ENCODE measurements around the gene WDR33.
A peak's percentile ranks its signal among the peaks of the same experiment; 100 is the strongest.

WDR33 gene

DNA sequence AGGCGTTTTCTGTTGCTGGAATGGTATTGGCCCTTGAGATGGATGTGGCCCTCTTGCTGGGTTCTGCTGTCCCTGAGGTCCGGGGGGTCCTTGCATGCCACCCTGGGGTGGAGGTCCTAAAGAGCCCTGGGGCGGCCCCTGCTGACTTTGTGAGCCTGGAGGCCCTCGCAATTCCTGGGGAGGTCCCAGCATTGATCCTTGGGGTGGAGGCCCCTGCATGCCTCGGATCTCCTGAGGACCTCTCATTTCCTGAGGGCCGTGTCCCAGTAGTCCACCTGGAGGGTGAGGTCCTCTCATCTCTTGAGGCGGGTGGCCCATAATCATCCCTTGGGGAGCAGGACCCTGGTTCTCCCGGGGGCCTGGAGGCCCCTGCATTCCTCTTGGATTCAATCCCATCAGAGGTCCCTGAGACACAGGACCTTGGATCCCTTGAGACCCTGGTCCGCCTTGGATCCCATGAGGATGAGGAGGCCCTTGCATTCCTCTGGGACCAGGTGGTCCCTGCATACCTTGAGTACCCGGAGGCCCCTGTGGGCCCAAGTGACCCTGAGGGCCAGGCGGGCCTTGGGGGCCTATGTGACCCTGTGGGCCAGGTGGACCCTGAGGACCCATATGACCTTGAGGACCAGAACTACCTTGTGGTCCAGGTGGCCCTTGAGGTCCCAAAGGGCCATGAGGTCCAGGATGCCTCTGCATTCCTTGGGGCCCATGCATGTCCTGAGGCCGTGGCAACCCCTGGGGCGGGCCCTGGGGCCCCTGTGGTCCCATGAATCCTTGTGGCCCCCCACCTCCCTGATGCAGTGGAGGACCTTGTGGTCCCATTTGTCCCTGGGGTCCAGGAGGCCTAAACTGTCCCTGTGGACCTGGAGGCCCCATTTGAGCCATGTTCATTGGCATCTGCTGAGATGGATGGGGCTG is 91.4 kb downstream of the WDR33 start:
- no peak for DNase-seq (ENCODE audit: low read depth in 2 of 2)

DNA sequence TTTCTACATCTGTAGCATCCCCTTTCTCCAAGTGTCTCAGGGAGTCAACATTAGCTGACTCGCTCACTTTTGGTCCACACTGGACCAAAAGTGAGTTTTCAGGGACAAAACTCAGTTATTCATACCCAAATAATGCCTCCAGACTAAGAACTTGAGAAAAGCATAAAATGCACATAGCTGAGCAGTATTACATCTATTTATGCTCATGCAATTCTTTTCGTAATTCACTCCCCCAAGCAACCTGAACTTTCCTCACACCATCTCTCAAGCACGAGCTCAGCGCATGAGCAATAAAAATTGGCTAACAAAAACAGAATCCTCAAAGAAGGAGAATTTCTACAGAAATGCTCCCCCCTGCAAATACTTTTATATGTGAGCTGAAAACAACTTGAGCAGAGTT is 92.7 kb downstream of the WDR33 start:
- DNase-seq (ENCODE audit: low read depth in 2 of 2): no peak

DNA sequence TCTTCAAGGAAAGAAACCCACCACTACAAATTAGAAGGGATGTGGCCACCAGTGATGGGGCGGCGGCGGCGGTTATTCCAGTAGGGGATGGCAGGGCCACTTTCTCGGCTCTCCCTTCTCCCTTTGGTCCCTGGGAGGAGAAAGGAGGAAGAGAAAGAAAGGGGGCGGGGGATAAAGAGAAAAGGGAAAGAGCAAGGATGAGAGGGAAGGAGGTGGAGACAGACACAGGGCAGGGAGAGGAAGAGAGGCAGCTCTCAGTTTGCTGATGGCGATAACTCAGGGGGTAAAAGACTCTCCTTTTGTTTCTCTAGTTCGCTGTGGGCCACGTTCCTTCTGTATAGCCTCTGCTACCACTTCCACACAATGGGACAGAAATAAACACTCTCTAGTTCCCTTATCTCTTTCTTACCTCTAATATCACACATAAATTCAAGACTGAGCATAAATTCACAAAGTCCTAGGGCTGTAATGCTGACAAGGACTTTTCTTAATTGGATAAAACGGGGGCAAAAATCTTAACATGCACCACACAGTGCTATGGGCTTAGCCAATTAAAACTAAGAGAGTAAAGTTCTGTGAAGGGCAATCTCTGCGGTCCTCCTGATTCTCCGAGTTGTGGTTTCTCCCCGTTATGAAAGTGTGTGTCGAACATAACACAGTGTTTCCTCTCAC is 95.1 kb downstream of the WDR33 start:
- no peak for DNase-seq (ENCODE audit: low read depth in 2 of 2)

DNA sequence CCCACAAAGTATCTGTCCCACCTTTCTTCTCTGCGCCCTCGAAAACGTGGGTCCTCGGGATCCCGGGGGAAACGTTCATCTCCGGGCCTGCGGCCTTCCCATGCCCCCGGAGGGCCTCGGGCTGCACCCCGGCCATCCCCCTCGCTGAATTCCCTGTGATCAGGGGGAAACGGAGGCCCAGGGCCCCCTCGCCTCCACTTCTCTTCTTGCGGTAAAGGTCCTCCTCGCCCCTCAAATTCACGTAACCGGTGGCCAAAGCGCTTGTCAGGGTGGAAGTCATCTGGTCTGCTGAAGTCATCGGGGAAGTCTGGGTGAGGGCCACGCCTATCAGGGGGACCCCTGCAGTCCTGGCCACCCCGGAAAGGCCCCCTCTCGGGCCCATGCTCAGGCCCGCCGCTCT is 97.4 kb downstream of the WDR33 start:
- no peak for DNase-seq (ENCODE audit: low read depth in 2 of 2)

DNA sequence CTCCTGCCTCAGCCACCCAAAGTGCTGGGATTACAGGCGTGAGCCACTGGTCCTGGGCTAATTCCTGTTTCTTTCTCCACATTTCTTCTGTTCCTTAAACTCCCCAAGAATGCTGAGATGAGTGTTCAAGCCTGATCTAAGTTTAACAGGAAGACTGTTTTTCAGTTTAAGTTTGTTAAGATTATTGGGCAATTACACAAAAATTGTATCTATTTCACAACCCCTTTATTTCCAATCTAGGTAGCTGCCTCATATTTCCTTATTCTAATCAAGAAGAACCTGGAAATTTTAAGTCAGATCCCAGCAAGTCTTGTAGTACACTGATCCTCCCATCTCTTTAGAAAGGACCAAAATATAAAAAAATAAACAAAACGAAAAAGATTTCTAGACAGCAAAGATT is 98.0 kb downstream of the WDR33 start:
- DNase-seq (ENCODE audit: low read depth in 2 of 2): no peak

DNA sequence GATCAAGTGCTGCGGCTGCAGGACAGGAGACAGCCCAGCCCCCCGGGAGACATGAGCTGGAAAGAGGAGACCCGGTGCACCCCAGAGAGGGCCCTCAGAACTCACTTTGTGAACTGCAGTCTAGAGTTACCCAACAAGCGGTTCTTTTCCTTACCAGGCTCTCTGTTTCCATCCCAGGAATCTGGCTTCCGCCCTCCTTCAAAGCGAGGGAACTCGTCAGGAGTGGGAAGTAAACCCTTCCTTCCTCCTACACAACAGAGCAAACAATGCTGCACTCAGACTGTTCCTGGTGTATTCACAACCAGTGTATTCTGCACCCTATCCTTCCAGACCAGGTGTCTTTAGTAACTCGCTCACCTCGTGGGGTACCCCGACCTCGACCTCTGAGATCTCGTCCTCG is 101.6 kb downstream of the WDR33 start:
- no peak for DNase-seq (ENCODE audit: low read depth in 2 of 2)

DNA sequence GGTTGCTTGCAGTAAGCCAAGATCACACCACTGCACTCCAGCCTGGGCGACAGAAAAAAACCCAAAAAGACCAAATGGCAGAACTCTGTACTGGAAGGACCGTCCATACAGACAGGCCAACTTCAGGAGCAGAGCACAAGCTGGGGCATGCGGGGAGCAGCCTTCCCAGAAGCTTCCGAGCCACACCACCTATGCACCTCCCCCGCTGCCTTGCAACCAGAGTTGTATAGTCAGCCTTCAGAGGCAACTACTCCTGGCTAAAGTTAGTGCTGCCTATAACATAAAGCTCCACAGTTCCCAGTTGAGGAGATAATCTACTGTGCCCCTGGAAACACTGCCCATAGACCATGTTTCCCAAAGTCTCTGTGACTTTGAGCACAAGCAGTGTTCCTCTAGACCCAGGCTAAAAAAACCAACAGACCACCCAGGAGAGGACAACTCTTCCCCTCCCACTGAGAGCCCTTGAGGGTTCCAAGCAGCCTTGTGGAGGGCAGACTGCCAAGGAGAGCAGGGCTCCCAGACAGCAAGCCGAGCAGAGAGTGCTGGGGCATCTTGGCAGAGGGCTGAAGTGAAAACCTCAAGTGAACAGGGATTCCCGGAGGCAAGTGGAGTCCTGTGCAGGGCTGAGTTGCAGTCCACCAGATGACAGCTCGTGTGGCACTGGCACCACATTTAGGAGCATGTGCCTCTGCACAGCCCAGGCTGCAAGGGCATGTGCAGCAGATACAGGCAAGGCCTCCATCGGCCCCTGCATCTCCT is 102.9 kb downstream of the WDR33 start:
- no peak for DNase-seq (ENCODE audit: low read depth in 2 of 2)

DNA sequence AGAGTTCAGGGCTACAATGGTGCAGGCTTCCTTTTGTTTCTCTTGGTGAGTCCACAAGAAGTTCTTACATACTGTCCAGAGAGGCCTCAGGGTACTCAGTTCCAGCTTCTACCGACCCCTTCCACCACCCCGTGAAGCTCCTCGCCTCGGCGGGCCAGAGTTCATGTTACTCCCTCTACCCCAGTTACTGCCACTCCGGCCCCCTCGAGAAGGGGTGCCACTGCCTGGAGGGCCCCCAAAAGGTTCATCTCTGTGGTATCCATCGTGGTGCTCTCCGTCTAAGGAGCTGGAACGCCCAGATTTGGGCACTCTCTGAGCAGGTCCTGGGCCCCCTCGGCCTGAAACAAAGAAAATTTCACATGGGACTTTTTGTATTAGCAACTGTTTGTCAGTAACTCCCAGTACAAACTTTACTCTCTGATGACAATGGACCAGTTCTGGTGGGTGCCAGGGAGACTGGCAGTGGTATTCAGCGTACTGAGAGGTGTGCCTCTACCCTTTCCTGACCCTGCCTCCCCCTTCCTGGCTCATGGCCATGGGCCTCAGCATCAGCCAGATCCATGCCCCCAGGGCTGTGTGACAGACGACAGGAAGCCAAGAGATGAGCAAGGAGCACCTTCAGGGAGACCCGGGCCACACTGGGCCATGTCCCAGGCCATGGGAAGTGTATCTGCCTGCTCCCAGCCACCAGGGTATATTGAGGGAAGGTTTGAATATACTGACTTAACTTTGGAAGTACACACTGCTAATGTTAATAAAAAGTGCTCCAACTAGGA is 104.6 kb downstream of the WDR33 start:
- no peak for DNase-seq (ENCODE audit: low read depth in 2 of 2)

DNA sequence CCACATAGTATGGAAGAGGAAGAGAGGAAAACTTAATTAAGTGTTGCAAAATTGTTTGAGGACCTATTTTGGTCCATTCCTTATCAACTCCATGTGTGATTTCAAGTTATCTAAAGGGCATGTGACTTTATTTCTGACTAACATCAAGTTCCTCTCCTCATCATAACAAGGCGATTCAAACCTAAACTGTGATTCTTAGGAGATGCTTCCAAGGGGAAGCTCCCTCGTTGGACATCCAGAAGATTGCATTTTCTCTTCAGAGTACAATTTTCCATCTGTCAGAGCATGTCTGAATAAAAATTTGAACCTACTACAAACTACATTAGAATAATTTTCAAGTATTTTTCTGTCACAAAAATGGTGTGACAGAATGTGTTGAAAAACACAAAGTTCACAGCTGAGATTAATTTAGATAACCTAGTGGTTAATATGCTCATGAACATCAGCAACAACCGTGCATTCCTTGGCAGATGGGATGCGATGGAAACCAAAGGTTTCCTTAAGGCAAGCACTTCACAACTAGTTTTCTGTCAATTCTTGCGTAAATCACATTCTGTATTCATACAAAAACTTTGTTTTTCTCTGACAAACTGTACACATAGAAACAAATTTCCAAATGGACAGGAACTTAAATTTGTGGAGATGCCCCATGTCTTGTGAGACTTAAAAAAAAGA is 105.4 kb downstream of the WDR33 start:
- DNase-seq (ENCODE audit: low read depth in 2 of 2): peak; percentile 18 to 37

DNA sequence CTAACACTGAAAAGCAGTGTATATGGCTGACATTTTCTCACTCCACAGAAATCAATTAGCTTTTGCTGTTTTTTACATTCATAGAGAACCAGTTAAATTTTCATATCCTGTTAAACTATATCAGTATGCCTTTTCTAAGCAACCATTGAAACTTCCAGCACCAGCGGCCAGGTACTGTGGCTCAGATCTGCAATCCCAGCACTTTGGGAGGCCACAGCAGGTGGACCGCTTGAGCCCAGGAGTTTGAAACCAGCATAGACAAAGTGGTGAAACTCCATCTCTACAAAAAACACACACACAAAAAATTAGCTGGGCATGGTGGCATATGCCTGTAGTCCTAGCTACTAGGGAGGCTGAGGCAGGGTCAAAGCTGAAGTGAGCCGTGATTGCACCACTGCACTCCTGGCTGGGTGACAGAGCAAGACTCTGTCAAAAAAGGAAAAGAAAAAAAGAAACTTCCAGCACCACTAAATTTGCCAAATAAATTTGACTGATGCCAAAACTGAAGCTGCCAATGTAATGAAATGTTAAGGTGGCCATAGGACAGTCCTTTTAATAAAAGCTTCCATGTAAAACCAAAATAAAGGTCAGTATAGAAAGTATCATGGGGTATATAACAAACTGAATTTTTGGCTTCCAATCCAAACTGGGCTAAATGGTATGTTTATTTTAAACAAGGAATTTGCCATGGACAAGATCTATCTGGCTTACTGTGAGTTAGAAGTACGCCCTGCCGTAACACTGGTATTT is 106.2 kb downstream of the WDR33 start:
- no peak for DNase-seq (ENCODE audit: low read depth in 2 of 2)

DNA sequence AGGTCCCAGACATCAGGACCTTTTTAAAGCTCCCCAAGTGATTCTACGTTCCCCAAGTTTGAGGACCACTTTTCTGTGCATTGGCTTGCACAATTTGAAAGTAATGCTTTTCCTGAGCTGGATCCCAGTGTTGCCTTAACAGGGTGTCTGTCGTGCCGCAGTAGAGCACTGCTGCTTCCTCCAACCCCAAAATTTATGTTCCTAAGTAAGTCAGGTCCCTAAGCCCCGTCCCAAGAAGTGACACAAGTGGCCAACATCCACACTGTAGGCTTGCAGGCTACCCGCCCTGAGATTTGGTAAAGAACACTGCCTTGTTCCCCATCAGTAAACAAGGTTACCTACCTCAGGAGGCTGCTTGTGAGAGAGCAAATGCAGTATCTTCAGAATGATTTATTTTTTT is 107.7 kb downstream of the WDR33 start:
- DNase-seq (ENCODE audit: low read depth in 2 of 2): no peak

DNA sequence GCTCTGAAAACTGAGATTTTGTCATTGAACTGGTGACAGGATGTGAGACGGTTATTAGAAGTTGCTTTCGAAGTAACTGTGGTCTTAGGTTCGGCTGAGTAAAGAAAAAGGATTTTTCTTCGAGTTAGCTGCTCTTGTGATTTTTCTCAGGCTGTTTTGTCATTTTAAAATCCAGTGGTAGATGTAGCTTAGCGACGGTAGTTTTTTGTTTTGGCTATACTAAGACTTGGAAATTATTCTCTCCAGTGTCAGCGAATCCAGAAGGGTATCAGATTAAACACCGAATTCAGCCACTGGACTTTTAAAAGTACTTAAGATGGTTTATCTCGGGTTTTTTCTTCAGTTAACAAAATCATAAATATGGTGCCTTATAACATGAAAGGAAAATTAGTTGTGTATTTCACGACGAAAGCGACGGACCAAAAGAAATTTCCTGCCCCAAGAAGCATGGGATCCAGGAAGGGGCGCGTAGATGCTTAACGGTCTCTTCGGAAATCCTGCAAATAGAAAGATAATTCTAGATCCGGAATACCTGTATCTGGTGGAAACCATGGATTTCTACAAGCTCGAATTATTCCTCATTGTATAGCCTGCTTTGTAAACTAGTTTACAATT is 108.5 kb downstream of the WDR33 start:
- no peak for DNase-seq (ENCODE audit: low read depth in 2 of 2)

DNA sequence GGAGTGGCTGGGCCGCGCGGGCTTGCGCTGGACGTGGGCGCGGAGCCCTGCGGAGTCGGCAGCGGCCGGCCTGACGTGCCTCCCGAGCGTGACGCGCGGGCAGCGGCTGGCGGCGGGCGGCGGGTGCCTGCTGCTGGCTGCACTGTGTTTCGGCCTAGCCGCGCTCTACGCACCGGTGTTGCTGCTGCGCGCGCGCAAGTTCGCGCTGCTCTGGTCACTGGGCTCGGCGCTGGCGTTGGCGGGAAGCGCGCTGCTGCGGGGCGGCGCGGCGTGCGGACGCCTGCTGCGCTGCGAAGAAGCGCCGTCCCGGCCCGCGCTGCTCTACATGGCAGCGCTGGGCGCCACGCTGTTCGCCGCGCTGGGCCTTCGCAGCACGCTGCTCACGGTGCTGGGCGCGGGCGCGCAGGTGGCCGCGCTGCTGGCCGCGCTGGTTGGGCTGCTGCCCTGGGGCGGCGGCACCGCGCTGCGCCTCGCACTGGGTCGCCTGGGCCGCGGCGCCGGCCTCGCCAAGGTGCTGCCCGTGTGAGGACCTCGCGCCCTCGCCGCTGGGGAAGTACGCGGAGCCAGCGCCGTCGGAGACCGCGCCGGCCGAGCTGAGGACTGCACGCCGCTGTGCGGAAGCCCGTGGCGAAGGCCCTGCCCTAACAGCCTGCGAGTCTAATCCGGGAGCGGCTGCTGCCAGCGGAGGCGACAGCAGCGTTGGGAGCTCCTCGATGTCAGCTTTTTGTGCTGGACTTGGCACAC is 109.1 kb downstream of the WDR33 start:
- peak; percentile 24 to 29 for DNase-seq (ENCODE audit: low read depth in 2 of 2)

DNA sequence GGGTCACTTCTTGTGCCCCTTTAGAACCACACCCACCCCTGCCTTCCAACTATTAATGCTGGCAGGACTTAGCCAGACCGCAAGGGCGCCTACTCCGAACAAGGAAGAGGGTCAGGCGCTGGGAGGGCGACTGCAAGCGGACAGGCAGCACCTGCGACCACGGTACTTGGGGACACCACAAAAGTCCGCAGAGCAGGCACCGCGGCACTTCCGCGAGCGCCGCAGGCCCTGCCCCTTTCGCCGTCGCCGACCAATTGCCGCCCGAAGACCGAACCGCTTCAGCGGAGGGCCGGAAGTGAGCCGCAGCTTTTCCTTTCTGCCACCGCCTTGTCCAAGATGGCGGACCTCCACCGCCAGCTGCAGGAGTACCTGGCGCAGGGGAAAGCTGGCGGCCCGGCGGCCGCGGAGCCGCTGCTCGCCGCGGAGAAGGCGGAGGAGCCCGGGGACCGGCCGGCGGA is 109.7 kb downstream of the WDR33 start, which contains the start of gene SFT2D3:
Gene SFT2D3 (plus strand): TSS at position 305 of the 458 bp plus-strand sequence. CDS start 32 bp downstream, at position 337.
- DNase-seq (ENCODE audit: low read depth in 2 of 2): peak; percentile 62 to 74

DNA sequence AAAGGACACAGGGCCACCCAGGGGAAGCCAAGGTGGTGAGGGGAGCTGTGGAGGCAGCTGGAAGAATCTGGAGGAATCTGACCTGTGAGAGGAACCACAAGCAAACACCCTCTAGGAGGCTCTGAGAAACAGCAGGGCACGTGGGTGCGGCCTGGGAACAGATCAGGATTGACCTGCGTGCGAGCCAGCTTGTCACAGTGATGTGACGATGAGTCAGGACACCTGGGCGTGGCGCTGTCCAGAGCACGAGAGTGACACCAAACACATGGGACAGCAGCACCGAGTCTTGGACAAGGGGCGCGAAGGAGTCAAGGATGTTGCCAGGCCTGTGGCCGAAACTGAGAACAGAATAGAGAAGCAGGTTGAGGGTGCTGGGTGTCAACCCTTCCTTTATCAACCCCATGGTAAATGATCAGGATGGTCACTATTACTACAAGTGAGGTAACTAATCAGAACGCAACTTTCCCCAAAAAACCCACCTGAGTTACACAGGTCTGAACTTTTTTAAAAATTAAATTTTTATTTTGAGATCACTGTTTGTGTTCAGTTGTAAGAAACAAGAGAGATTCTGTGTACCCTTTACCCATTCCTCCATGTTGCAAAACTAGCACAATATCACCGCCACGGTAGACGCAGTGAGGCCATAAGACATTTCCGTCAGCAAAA is 110.3 kb downstream of the WDR33 start:
- no peak for DNase-seq (ENCODE audit: low read depth in 2 of 2)

DNA sequence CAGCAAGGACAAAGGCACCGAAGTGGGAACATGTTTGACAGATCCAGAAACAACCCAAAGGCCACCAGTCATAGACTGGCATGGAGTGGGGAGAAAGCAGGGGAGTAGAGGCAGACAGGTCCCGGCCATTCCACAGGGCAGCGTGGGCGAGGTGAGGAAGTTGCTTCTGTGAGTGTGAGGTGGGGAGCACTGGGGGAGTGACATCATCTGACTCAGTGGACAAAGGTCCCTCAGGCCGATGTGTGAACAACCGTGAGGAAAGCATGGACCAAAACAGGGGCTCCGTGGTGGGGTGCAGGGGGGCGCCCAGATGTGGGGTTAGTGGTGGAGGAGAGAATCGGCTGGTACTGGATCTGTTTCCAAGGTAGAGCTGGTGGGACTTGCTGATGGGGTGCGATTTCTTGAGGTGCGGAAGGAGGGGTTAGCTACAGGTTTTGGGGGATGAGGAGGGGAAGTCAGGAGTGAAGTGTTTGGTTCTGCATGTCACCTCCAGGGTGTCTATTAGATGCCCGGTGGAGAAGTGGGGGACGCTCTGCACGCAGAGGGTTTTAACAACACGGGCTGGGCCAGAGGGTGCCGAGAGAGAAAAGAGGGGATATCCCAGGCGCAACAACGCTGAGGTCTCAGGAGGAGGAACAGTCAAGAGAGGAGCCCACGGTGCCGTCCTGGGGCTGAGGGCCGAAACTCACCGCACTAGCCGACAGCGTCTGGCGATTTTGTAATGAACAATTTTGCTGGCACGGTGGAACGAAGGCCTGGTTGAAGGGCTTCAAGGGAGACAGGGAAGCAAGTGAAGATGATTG is 112.2 kb downstream of the WDR33 start:
- DNase-seq (ENCODE audit: low read depth in 2 of 2): no peak

DNA sequence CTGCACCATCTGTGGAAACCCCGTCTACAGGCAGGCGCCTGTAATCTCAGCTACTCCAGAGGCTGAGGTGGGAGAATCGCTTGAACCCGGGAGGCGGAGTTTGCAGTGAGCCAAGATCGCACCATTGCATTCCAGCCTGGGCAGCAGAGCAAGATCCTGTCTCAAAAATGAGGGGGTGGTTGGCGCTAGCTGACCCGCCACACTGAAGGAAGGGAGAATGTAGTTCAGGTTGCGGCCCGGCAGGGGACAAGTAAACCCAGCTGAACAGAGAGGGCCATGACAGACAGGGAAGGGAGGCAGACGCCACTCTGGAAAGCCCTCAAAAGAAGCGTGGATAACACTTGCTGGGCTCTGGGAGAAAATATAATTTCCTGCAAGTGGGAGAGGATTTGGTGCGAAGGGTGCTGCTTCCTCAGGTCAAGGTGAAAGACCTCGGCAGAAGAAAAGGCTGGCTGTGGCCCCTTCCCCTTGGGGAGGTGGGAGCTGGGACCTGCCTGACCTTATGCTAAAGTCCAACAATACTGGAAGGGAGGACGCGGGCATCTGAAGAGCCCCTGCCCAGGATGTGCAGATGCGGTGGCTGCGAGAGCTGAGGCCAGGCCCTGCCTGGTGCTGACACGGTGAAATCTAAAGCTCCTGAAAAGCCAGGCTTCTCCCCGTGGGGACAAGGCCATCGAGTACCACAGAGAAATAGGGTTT is 113.3 kb downstream of the WDR33 start:
- DNase-seq (ENCODE audit: low read depth in 2 of 2): no peak
